TTC549 (cell line): ENCODE results near the gene CADPS.

Source experiments
- FAIRE-seq: peaks from 2 replicates; lab custom pipeline; 2012; peaks lifted over from hg19 to GRCh38; lab: Jason Lieb, UNC

The CADPS gene

GRCh38 chr3:62874711-62875557, at the start of gene CADPS:
CADPS (minus strand) TSS chr3:62875416; CDS start chr3:62875029, 387 bp downstream.
- FAIRE-seq = no peak

- no peak for FAIRE-seq
Measured at GRCh38 chr3:62923066-62923465, 47.9 kb upstream of the CADPS start.

GRCh38 chr3:62922326-62922725, 47.1 kb upstream of the CADPS start:
- FAIRE-seq = no peak

- FAIRE-seq = no peak
Measured at GRCh38 chr3:62920466-62920784, 45.2 kb upstream of the CADPS start.

GRCh38 chr3:62919784-62920465, 44.7 kb upstream of the CADPS start:
- no peak for FAIRE-seq

- FAIRE-seq = no peak
Measured at GRCh38 chr3:62918777-62919176, 43.6 kb upstream of the CADPS start.

- no peak for FAIRE-seq
Measured at GRCh38 chr3:62918131-62918530, 42.9 kb upstream of the CADPS start.

GRCh38 chr3:62911526-62911925, 36.3 kb upstream of the CADPS start:
- no peak for FAIRE-seq

GRCh38 chr3:62905331-62905730, 30.1 kb upstream of the CADPS start:
- FAIRE-seq = no peak

GRCh38 chr3:62898530-62899496, 23.6 kb upstream of the CADPS start:
- FAIRE-seq = no peak

GRCh38 chr3:62895901-62896300, 20.7 kb upstream of the CADPS start:
- no peak for FAIRE-seq

- FAIRE-seq = no peak
Measured at GRCh38 chr3:62892951-62893350, 17.7 kb upstream of the CADPS start.

GRCh38 chr3:62892045-62892444, 16.8 kb upstream of the CADPS start:
- FAIRE-seq = no peak

GRCh38 chr3:62888778-62889177, 13.6 kb upstream of the CADPS start:
- no peak for FAIRE-seq

GRCh38 chr3:62888180-62888579, 13.0 kb upstream of the CADPS start:
- no peak for FAIRE-seq

- FAIRE-seq = no peak
Measured at GRCh38 chr3:62885136-62885535, 9.9 kb upstream of the CADPS start.

GRCh38 chr3:62884096-62884870, 9.1 kb upstream of the CADPS start:
- FAIRE-seq = no peak

- FAIRE-seq = no peak
Measured at GRCh38 chr3:62882676-62883200, 7.5 kb upstream of the CADPS start.

- FAIRE-seq = no peak
Measured at GRCh38 chr3:62876064-62876463, 848 bp upstream of the CADPS start.

- no peak for FAIRE-seq
Measured at GRCh38 chr3:62875558-62876002, 364 bp upstream of the CADPS start.
